HepG2 (cell line): ENCODE data around the gene EFCAB11. TPM values are rescaled to one million over a fixed set of nuclear protein-coding genes. Genes with fewer than 3 reads are reported as not detected.
A peak's percentile ranks its signal among the peaks of the same experiment; 100 is the strongest.

Experiments
- ATAC-seq: fragments of 200-7000 bp; cut with Tn5 transposase; 3 replicates; pipeline ENCODE4 v1.9.1; 2020; ENCODE audit warnings: mild to moderate bottlenecking, moderate library complexity
- BruUV-seq: library from RNA; stranded (reverse); fragments of 400-500 nt; replicated peaks from 2 replicates; lab custom pipeline; 2021; lab: Mats Ljungman, UMichigan
- CTCF ChIA-PET: fragments of 300-600 bp; formaldehyde crosslinking; extraction: SDS; loops from one replicate; lab custom pipeline; 2021; ENCODE audit warnings: low total read pairs, inconsistent platforms, low intra/inter-chr PET ratio; lab: Yijun Ruan, JAX
- POLR2A ChIA-PET: fragments of 350-600 bp; sonication (Branson Sonifier 250); formaldehyde crosslinking; loops from one replicate; lab custom pipeline; 2020; ENCODE audit warnings: antibody characterized with exemption, inconsistent platforms; lab: Yijun Ruan, JAX
- DNase-seq: peaks from one replicate; pipeline ENCODE4 v3.0.0-alpha.2; 2015; ENCODE audit warnings: low spot score
- FAIRE-seq: peaks from 3 replicates; lab custom pipeline; 2011; peaks lifted over from hg19 to GRCh38; lab: Jason Lieb, UNC
- H2AFZ ChIP-seq: one replicate; pipeline ENCODE4 v1.6.1; 2011; ENCODE audit warnings: low read length, inconsistent platforms
- H3K27ac ChIP-seq: fragments of 300-600 bp; 3 replicates; pipeline ENCODE4 v1.8.0; 2011; ENCODE audit warnings: mixed run types, mild to moderate bottlenecking, mixed read lengths, low read length, inconsistent platforms; ENCODE audit not compliant: insufficient read depth; ENCODE audit errors: extremely low read length
- H3K27me3 ChIP-seq, 2 experiments: fragments of 200-600 bp in 1 of 2; 2 replicates in 1 of 2; 3 replicates in 1 of 2; pipeline versions ENCODE4 v1.6.0 to v1.8.0; 2011; ENCODE audit warnings: low read length in 2 of 2, mild to moderate bottlenecking in 2 of 2, moderate library complexity in 2 of 2, inconsistent platforms in 1 of 2; ENCODE audit not compliant: insufficient read depth in 2 of 2, control insufficient read depth in 1 of 2
- H3K36me3 ChIP-seq, 2 experiments: fragments of 200-600 bp in 1 of 2; replicated peaks in 1 of 2; 2 replicates in 1 of 2; 3 replicates in 1 of 2; pipeline versions ENCODE4 v1.5.1 to v1.8.0; 2011; ENCODE audit warnings: low read length in 2 of 2, inconsistent platforms in 1 of 2; ENCODE audit not compliant: insufficient read depth in 2 of 2, control insufficient read depth in 1 of 2
- H3K4me1 ChIP-seq: 2 replicates; pipeline ENCODE4 v1.5.1; 2012; ENCODE audit warnings: low read length, inconsistent platforms; ENCODE audit not compliant: insufficient read depth
- H3K4me2 ChIP-seq: 2 replicates; pipeline ENCODE4 v1.6.0; 2011; ENCODE audit warnings: low read depth, low read length, inconsistent platforms
- H3K4me3 ChIP-seq, 3 experiments: fragments of 200-600 bp in 1 of 3; sonication (generic), shearing (Covaris generic) in 1 of 3; replicated peaks in 1 of 3; 2 replicates each; pipeline ENCODE4 v1.5.1; 2011 to 2016; ENCODE audit warnings: low read length in 3 of 3, inconsistent platforms in 2 of 3, low read depth in 2 of 3, mild to moderate bottlenecking in 2 of 3, control low read depth in 1 of 3, mixed read lengths in 1 of 3; ENCODE audit not compliant: insufficient read depth in 1 of 3
- H3K79me2 ChIP-seq: one replicate; pipeline ENCODE4 v1.6.1; 2011; ENCODE audit warnings: low read length, inconsistent platforms; ENCODE audit not compliant: insufficient read depth
- H3K9ac ChIP-seq: 2 replicates; pipeline ENCODE4 v1.6.0; 2011; ENCODE audit warnings: mild to moderate bottlenecking, low read depth, low read length, inconsistent platforms; ENCODE audit not compliant: insufficient read depth
- H3K9me3 ChIP-seq: 2 replicates; pipeline ENCODE4 v1.5.1; 2012; ENCODE audit warnings: mild to moderate bottlenecking, low read length
- H4K20me1 ChIP-seq: 2 replicates; pipeline ENCODE4 v1.6.0; 2011; ENCODE audit warnings: inconsistent platforms, mild to moderate bottlenecking, low read length, moderate library complexity; ENCODE audit not compliant: insufficient read depth
- ARNT2 ChIP-seq: sonication (generic); formaldehyde crosslinking; IDR thresholded peaks from 2 replicates; pipeline ENCODE4 v1.8.0; 2022; ENCODE audit warnings: mild to moderate bottlenecking, low read depth, missing genetic modification reagents, moderate library complexity
- CENPX ChIP-seq: sonication (generic); formaldehyde crosslinking; IDR thresholded peaks from 2 replicates; pipeline ENCODE4 v1.9.0; 2021; ENCODE audit warnings: mild to moderate bottlenecking, missing genetic modification reagents, moderate library complexity
- CERS6 ChIP-seq: sonication (generic); formaldehyde crosslinking; IDR thresholded peaks from 2 replicates; pipeline ENCODE4 v1.5.0; 2020; ENCODE audit warnings: missing genetic modification reagents
- KLF12 ChIP-seq: sonication (generic); formaldehyde crosslinking; IDR thresholded peaks from 2 replicates; pipeline ENCODE4 v1.4.0; 2020; ENCODE audit warnings: missing genetic modification reagents, borderline replicate concordance
- MZF1 ChIP-seq: sonication (generic); formaldehyde crosslinking; IDR thresholded peaks from 2 replicates; pipeline ENCODE4 v1.8.1; 2023; ENCODE audit warnings: mild to moderate bottlenecking, missing genetic modification reagents, borderline replicate concordance
- NBN ChIP-seq: fragments of 450-650 bp; conservative IDR thresholded peaks from 2 replicates; pipeline ENCODE4 v1.6.1; 2017
- SP5 ChIP-seq: IDR thresholded peaks from 2 replicates; pipeline ENCODE4 v1.6.1; 2016; ENCODE audit warnings: low read depth, borderline replicate concordance
- ZNF33A ChIP-seq: sonication (generic); formaldehyde crosslinking; IDR thresholded peaks from 2 replicates; pipeline ENCODE4 v1.5.1; 2020; ENCODE audit warnings: missing genetic modification reagents, mild to moderate bottlenecking, moderate library complexity, borderline replicate concordance
- ZNF839 ChIP-seq: sonication (generic); formaldehyde crosslinking; IDR thresholded peaks from 2 replicates; pipeline ENCODE4 v1.4.0; 2020; ENCODE audit warnings: missing genetic modification reagents, mild to moderate bottlenecking, borderline replicate concordance
- ZSCAN12 ChIP-seq: sonication (generic); formaldehyde crosslinking; IDR thresholded peaks from 2 replicates; pipeline ENCODE4 v1.9.0; 2021; ENCODE audit warnings: mild to moderate bottlenecking, missing genetic modification reagents
- ZSCAN5A ChIP-seq: sonication (generic); formaldehyde crosslinking; IDR thresholded peaks from 2 replicates; pipeline ENCODE4 v1.8.0; 2022; ENCODE audit warnings: mild to moderate bottlenecking, missing genetic modification reagents, borderline replicate concordance
- WGBS: methylation state at CpG from one replicate; pipeline ENCODE4 v1.1.6; 2017; ENCODE audit warnings: low lambda C conversion rate; 5-methylcytosine and 5-hydroxymethylcytosine counted together
- in situ Hi-C: cut with HindIII; loops from 2 replicates; pipeline ENCODE4 v1.10.0; 2017; ENCODE audit warnings: low pct_unique_long_range_greater_than_20kb; ENCODE audit not compliant: extremely low pct_ligation_motif_present
- intact Hi-C: fragments of 100-400 bp; cut with micrococcal nuclease; formaldehyde crosslinking; loops from one replicate; pipeline ENCODE4 v1.10.0; 2022; ENCODE audit not compliant: unreplicated experiment
- polyA plus RNA-seq, 8 experiments: library from polyadenylated mRNA; depleted of rRNA in 3 of 8; stranded (reverse) in 7 of 8; unstranded in 1 of 8; fragments of >200 nt; fragmentation: Illumina TruSeq in 4 of 8; extraction: Trizol in 4 of 8; gene quantifications; 2 replicates each; pipeline versions ENCODE4 v1.2.1 to v1.2.3, GENCODE V29; 2011 to 2016; ENCODE audit warnings: low read depth in 4 of 8, missing spikeins in 1 of 8, mixed read lengths in 1 of 8; ENCODE audit not compliant: insufficient read depth in 1 of 8
- total RNA-seq, 5 experiments: library from RNA; depleted of rRNA; stranded (reverse); fragments of >200 nt; fragmentation: Illumina TruSeq; extraction: Trizol; gene quantifications; 2 replicates each; pipeline ENCODE4 v1.2.3, GENCODE V29; 2016; ENCODE audit warnings: low read depth in 1 of 5

The EFCAB11 gene
- total and polyA plus RNA-seq, 2 of the 13 experiments (the other 11 are each of a cell fraction or from before 2014, with no cell fraction given), result 8.2 to 31.5 TPM

- 0 out of 2 replicates have a peak, but pooled peaks have one; percentile 58 for TF ChIP-seq SP5 (CRISPR knock-in tag)
- peak; percentile 68 for TF ChIP-seq ARNT2 (CRISPR knock-in tag)
- TF ChIP-seq ZSCAN12 (CRISPR knock-in tag), result no peak
- no peak for TF ChIP-seq KLF12 (CRISPR knock-in tag)
- 0 out of 2 replicates have a peak, but pooled peaks have one; percentile 43 for TF ChIP-seq ZNF839 (CRISPR knock-in tag)
- TF ChIP-seq MZF1 (CRISPR knock-in tag), result no peak
- TF ChIP-seq ZNF33A, result no peak
- peak; percentile 53; the same call in 1 of the 2 replicates for TF ChIP-seq ZSCAN5A
- TF ChIP-seq, all 625 proteins: peak for 162
These were observed at the start of gene EFCAB11 (continued) for GRCh38 chr14:89954070-89955021.

GRCh38 chr14:90003526-90004307, 49.2 kb upstream of the EFCAB11 start:
- intact Hi-C loops, result no loop called here
- H3K27me3 ChIP-seq, result no peaks in the 10 kb centered on the region
- FAIRE-seq (no peak), DNase-seq (no peak), ATAC-seq (no peak)
- no peaks in the 10 kb centered on the region for H3K79me2 ChIP-seq
- H3K36me3 ChIP-seq, result peaks cover 5 to 15% of the 10 kb centered on the region in 2 experiments; a peak in 3 of 5 replicates
- POLR2A ChIA-PET, result no interaction called here
- no peak overlapping the region for H3K27ac ChIP-seq
- no peaks in the 10 kb centered on the region for H3K4me1 ChIP-seq
- no peak overlapping the region for H3K4me3 ChIP-seq
- H2AFZ ChIP-seq, result no peak overlapping the region
- H3K9ac ChIP-seq, result no peak overlapping the region
- H3K4me2 ChIP-seq, result no peak overlapping the region
- WGBS, result 95% methylated on average over 6 of the region's 6 CpGs
- BruUV-seq, result no TSS peak
- CTCF ChIA-PET, result no interaction called here
- in situ Hi-C loops, result no loop called here
- H4K20me1 ChIP-seq, result no peaks in the 10 kb centered on the region
- H3K9me3 ChIP-seq, result no peaks in the 10 kb centered on the region
- no peak for TF ChIP-seq CERS6 (CRISPR knock-in tag)
- no peak for TF ChIP-seq CENPX (CRISPR knock-in tag)
- TF ChIP-seq NBN, result no peak
